Skeletal muscle satellite cell (primary cell): ENCODE data around the gene VWA3B. TPM values are rescaled to one million over a fixed set of nuclear protein-coding genes. Genes with fewer than 3 reads are reported as not detected.
A peak's percentile ranks its signal among the peaks of the same experiment; 100 is the strongest.
"Not testable (repeated sequence)": the region's sequence is repeated elsewhere in the genome, so short reads cannot be mapped to it uniquely, and the experiment has no call there.

Source experiments
- H3K27me3 ChIP-seq: 2 replicates; pipeline ENCODE4 v1.7.0; 2013; ENCODE audit warnings: low read length; ENCODE audit not compliant: control insufficient read depth, insufficient read depth
- H3K36me3 ChIP-seq: 2 replicates; pipeline ENCODE4 v1.7.0; 2013; ENCODE audit warnings: mild to moderate bottlenecking, control low read depth, low read length; ENCODE audit not compliant: insufficient read depth
- H3K4me1 ChIP-seq: 2 replicates; pipeline ENCODE4 v1.7.0; 2013; ENCODE audit warnings: low read length; ENCODE audit not compliant: control insufficient read depth, insufficient read depth
- H3K4me2 ChIP-seq: 2 replicates; pipeline ENCODE4 v1.7.0; 2013; ENCODE audit warnings: mild to moderate bottlenecking, low read length
- H3K4me3 ChIP-seq: 2 replicates; pipeline ENCODE4 v1.7.0; 2013; ENCODE audit warnings: low read length
- H3K9ac ChIP-seq: 2 replicates; pipeline ENCODE4 v1.7.0; 2013; ENCODE audit warnings: mild to moderate bottlenecking, low read depth, low read length, moderate library complexity
- H3K9me3 ChIP-seq: replicated peaks from 2 replicates; pipeline ENCODE4 v1.7.0; 2013; ENCODE audit warnings: mild to moderate bottlenecking, control low read depth, low read length
- total RNA-seq: library from RNA; depleted of rRNA; stranded (reverse); fragments of >200 nt; gene quantifications from 2 replicates; pipeline ENCODE4 v1.2.3, GENCODE V29; 2012; rRNA removed

The VWA3B gene
- not detected in 2 replicates for total RNA-seq

- peaks cover 65% of the 10 kb centered on the region for H3K27me3 ChIP-seq
- H3K9ac ChIP-seq = no peak within 1 kb of the TSS
- no peaks in the 10 kb centered on the region for H3K36me3 ChIP-seq
- no peaks in the 10 kb centered on the region for H3K9me3 ChIP-seq
- peak within 1 kb of the TSS; percentile 77 for H3K4me2 ChIP-seq
- H3K4me1 ChIP-seq = peaks cover 12% of the 10 kb centered on the region
- H3K4me3 ChIP-seq = peak within 1 kb of the TSS; percentile 63
These were observed at the start of gene VWA3B for GRCh38 chr2:98086491-98087446. Gene VWA3B (plus strand): TSS chr2:98087167. CDS start chr2:98093093, 5,926 bp downstream.

- H3K9me3 ChIP-seq = no peaks in the 10 kb centered on the region
- no peak overlapping the region for H3K4me2 ChIP-seq
- no peaks in the 10 kb centered on the region for H3K36me3 ChIP-seq
- H3K27me3 ChIP-seq = peaks cover 20% of the 10 kb centered on the region
- H3K4me1 ChIP-seq = no peaks in the 10 kb centered on the region
- H3K9ac ChIP-seq = no peak overlapping the region
- H3K4me3 ChIP-seq = no peak overlapping the region
These were observed 49.8 kb upstream of the VWA3B start for GRCh38 chr2:98037206-98037605.

GRCh38 chr2:98037666-98038336 lies 49.2 kb upstream of the VWA3B start:
- Histone ChIP-seq H3K27me3 (peaks cover 25% of the 10 kb centered on the region), H3K9ac (no peak overlapping the region), H3K9me3 (no peaks in the 10 kb centered on the region), H3K36me3 (no peaks in the 10 kb centered on the region), H3K4me2 (no peak overlapping the region), H3K4me1 (no peaks in the 10 kb centered on the region), H3K4me3 (no peak overlapping the region)

- no peaks in the 10 kb centered on the region for H3K36me3 ChIP-seq
These were observed 47.7 kb upstream of the VWA3B start for GRCh38 chr2:98039085-98039756.

GRCh38 chr2:98040331-98040939 lies 46.5 kb upstream of the VWA3B start:
- no peaks in the 10 kb centered on the region for H3K36me3 ChIP-seq
- no peaks in the 10 kb centered on the region for H3K9me3 ChIP-seq
- H3K4me3 ChIP-seq = no peak overlapping the region
- no peak overlapping the region for H3K9ac ChIP-seq
- no peaks in the 10 kb centered on the region for H3K4me1 ChIP-seq
- no peak overlapping the region for H3K4me2 ChIP-seq
- H3K27me3 ChIP-seq = peaks cover 25% of the 10 kb centered on the region

More at GRCh38 chr2:98039085-98039756, 47.7 kb upstream of the VWA3B start:
- Histone ChIP-seq H3K9ac (no peak overlapping the region), H3K4me2 (no peak overlapping the region), H3K27me3 (peaks cover 30% of the 10 kb centered on the region), H3K4me3 (no peak overlapping the region), H3K9me3 (no peaks in the 10 kb centered on the region), H3K4me1 (no peaks in the 10 kb centered on the region)

GRCh38 chr2:98043101-98043500 lies 43.9 kb upstream of the VWA3B start:
- H3K9ac ChIP-seq = no peak overlapping the region
- no peaks in the 10 kb centered on the region for H3K9me3 ChIP-seq
- no peak overlapping the region for H3K4me3 ChIP-seq
- H3K36me3 ChIP-seq = no peaks in the 10 kb centered on the region
- no peak overlapping the region for H3K4me2 ChIP-seq
- H3K4me1 ChIP-seq = no peaks in the 10 kb centered on the region
- H3K27me3 ChIP-seq = peaks cover 10% of the 10 kb centered on the region

GRCh38 chr2:98044730-98045129 lies 42.2 kb upstream of the VWA3B start:
- H3K4me2 ChIP-seq, H3K4me1 ChIP-seq, H3K36me3 ChIP-seq, H3K9ac ChIP-seq, H3K4me3 ChIP-seq, H3K9me3 ChIP-seq: not testable (repeated sequence)
- peaks cover 14% of the 10 kb centered on the region for H3K27me3 ChIP-seq

- no peak overlapping the region for H3K4me3 ChIP-seq
These were observed 36.9 kb upstream of the VWA3B start for GRCh38 chr2:98050070-98050469.

GRCh38 chr2:98058191-98058975 lies 28.6 kb upstream of the VWA3B start:
- Histone ChIP-seq H3K4me2 (no peak overlapping the region), H3K36me3 (no peaks in the 10 kb centered on the region), H3K9ac (no peak overlapping the region), H3K4me3 (no peak overlapping the region), H3K27me3 (peaks cover under 1% of the 10 kb centered on the region), H3K4me1 (no peaks in the 10 kb centered on the region), H3K9me3 (no peaks in the 10 kb centered on the region)

More at GRCh38 chr2:98050070-98050469, 36.9 kb upstream of the VWA3B start:
- Histone ChIP-seq H3K4me1 (no peaks in the 10 kb centered on the region), H3K9ac (no peak overlapping the region), H3K27me3 (peaks cover 18% of the 10 kb centered on the region), H3K4me2 (no peak overlapping the region), H3K9me3 (no peaks in the 10 kb centered on the region), H3K36me3 (no peaks in the 10 kb centered on the region)

GRCh38 chr2:98060277-98060676 lies 26.7 kb upstream of the VWA3B start:
- Histone ChIP-seq H3K4me2 (no peak overlapping the region), H3K36me3 (no peaks in the 10 kb centered on the region), H3K9ac (no peak overlapping the region), H3K9me3 (no peaks in the 10 kb centered on the region), H3K4me1 (no peaks in the 10 kb centered on the region), H3K27me3 (peaks cover 5% of the 10 kb centered on the region), H3K4me3 (no peak overlapping the region)
